Fibroblast of the aortic adventitia (primary cell): Measurements from ENCODE around the gene ANXA5. TPM values are rescaled to one million over a fixed set of nuclear protein-coding genes. Genes with fewer than 3 reads are reported as not detected.

ENCODE experiments used
- DNase-seq: peaks from one replicate; pipeline ENCODE4 v3.0.0-alpha.2; 2010; ENCODE audit warnings: low read depth
- H3K4me3 ChIP-seq: 2 replicates; pipeline ENCODE4 v1.5.1; 2011; ENCODE audit warnings: low read depth, mild to moderate bottlenecking, control low read depth, low read length, moderate library complexity
- CTCF ChIP-seq: IDR thresholded peaks from 2 replicates; pipeline ENCODE4 v1.5.1; 2011; ENCODE audit warnings: mild to moderate bottlenecking, low read length, control low read depth, inconsistent platforms; ENCODE audit not compliant: insufficient read depth
- total RNA-seq: library from RNA; depleted of rRNA; stranded (reverse); fragments of >200 nt; gene quantifications from 2 replicates; pipeline ENCODE4 v1.2.3, GENCODE V29; 2012; ENCODE audit warnings: low replicate concordance

The ANXA5 gene
- total RNA-seq, 1 donor, result 1,355 TPM

GRCh38 chr4:121693450-121693849 is 3.3 kb downstream of the ANXA5 start:
- no peak for TF ChIP-seq CTCF
- H3K4me3 ChIP-seq, result peak overlapping the region; percentile 56
- peak; percentile 50 for DNase-seq

GRCh38 chr4:121692261-121692660 is 4.5 kb downstream of the ANXA5 start:
- TF ChIP-seq CTCF, result no peak
- H3K4me3 ChIP-seq, result peak overlapping the region; percentile 2
- no peak for DNase-seq

- peak; percentile 58 for DNase-seq
- TF ChIP-seq CTCF, result no peak
- H3K4me3 ChIP-seq, result peak overlapping the region; percentile 10
Observed at GRCh38 chr4:121690001-121690400, 6.8 kb downstream of the ANXA5 start.

GRCh38 chr4:121688701-121689100 is 8.1 kb downstream of the ANXA5 start:
- TF ChIP-seq CTCF, result no peak
- H3K4me3 ChIP-seq, result no peak overlapping the region
- DNase-seq, result no peak

- TF ChIP-seq CTCF, result no peak
- no peak for DNase-seq
- H3K4me3 ChIP-seq, result no peak overlapping the region
Observed at GRCh38 chr4:121688261-121688660, 8.5 kb downstream of the ANXA5 start.

GRCh38 chr4:121686255-121686654 is 10.5 kb downstream of the ANXA5 start:
- no peak for DNase-seq

More at GRCh38 chr4:121686255-121686654, 10.5 kb downstream of the ANXA5 start:
- no peak for TF ChIP-seq CTCF
- no peak overlapping the region for H3K4me3 ChIP-seq
